Upper lobe of left lung (tissue), 6 donors: Measurements from ENCODE around the gene CYSTM1. TPM values are rescaled to one million over a fixed set of nuclear protein-coding genes. Genes with fewer than 3 reads are reported as not detected.
A peak's percentile ranks its signal among the peaks of the same experiment; 100 is the strongest.
"Not testable (repeated sequence)": the region's sequence is repeated elsewhere in the genome, so short reads cannot be mapped to it uniquely, and the experiment has no call there.

Source experiments
- ATAC-seq, 2 donors: fragments of 200-7000 bp; cut with Tn5 transposase; one replicate each; pipeline ENCODE4 v1.9.1; 2022; ENCODE audit warnings: mild to moderate bottlenecking in 2 of 2, moderate library complexity in 2 of 2; ENCODE audit not compliant: low FRiP score in 2 of 2
- DNase-seq, 2 donors: peaks; one replicate each; pipeline ENCODE4 v3.0.0-alpha.2; 2019 to 2020
- H3K27ac ChIP-seq, 4 donors: fragments of 200-600 bp; sonication (generic); one replicate each; pipeline ENCODE4 v1.5.1; 2016 to 2019
- H3K27me3 ChIP-seq, 4 donors: fragments of 200-600 bp; sonication (generic); one replicate each; pipeline ENCODE4 v1.5.1; 2017 to 2019
- H3K36me3 ChIP-seq, 4 donors: fragments of 200-600 bp; sonication (generic); one replicate each; pipeline ENCODE4 v1.5.1; 2016 to 2019
- H3K4me1 ChIP-seq, 4 donors: fragments of 200-600 bp; sonication (generic); one replicate each; pipeline ENCODE4 v1.5.1; 2018 to 2019
- H3K4me3 ChIP-seq, 4 donors: fragments of 200-600 bp; sonication (generic); one replicate each; pipeline ENCODE4 v1.5.1; 2017 to 2019; ENCODE audit warnings: mild to moderate bottlenecking in 2 of 4, moderate library complexity in 1 of 4
- H3K9me3 ChIP-seq, 4 donors: fragments of 200-600 bp; sonication (generic); one replicate each; pipeline ENCODE4 v1.5.1; 2018 to 2019
- EP300 ChIP-seq, 4 donors: sonication (generic); formaldehyde crosslinking; IDR thresholded peaks; one replicate each; pipeline ENCODE4 v1.5.1; 2017; ENCODE audit warnings: antibody characterized with exemption in 4 of 4, control low read depth in 2 of 4
- POLR2A ChIP-seq, 4 donors: fragments of 450-650 bp; IDR thresholded peaks; one replicate each; pipeline ENCODE4 v1.5.1; 2016 to 2017; ENCODE audit warnings: antibody characterized with exemption in 4 of 4, mild to moderate bottlenecking in 2 of 4
- POLR2AphosphoS5 ChIP-seq, 2 donors: sonication (generic); formaldehyde crosslinking; IDR thresholded peaks; one replicate each; pipeline ENCODE4 v1.5.1; 2017; ENCODE audit warnings: antibody characterized with exemption in 2 of 2
- WGBS, 2 donors: methylation state at CpG; one replicate each; pipeline ENCODE4 v1.1.5; 2017 to 2018; 5-methylcytosine and 5-hydroxymethylcytosine counted together
- total RNA-seq, 6 donors: library from RNA; depleted of rRNA in 4 of 6; stranded (reverse); fragments of >200 nt in 4 of 6; gene quantifications; one replicate each; pipeline versions ENCODE4 v1.1.0 to v1.2.1, GENCODE V29; 2016 to 2021
- TF ChIP-seq, protein P1 (sequence below), 6 experiments: fragments of 450-650 bp in 4 of 6; fragments of 200-600 bp in 2 of 6; sonication (generic) in 2 of 6; IDR thresholded peaks; one replicate each; pipeline ENCODE4 v1.5.1; 2016 to 2019; ENCODE audit warnings: antibody characterized with exemption in 6 of 6
- donor health status: DM: no; HTN: no; CAD: no; lungs with moderate emphysema.
- donor health status: DM: no; HTN: yes; CAD: no; lungs with severe emphysema.

Gene CYSTM1
- total RNA-seq, 6 donors from 2014 or later: 24.1 to 139 (median 91.9) TPM

DNA sequence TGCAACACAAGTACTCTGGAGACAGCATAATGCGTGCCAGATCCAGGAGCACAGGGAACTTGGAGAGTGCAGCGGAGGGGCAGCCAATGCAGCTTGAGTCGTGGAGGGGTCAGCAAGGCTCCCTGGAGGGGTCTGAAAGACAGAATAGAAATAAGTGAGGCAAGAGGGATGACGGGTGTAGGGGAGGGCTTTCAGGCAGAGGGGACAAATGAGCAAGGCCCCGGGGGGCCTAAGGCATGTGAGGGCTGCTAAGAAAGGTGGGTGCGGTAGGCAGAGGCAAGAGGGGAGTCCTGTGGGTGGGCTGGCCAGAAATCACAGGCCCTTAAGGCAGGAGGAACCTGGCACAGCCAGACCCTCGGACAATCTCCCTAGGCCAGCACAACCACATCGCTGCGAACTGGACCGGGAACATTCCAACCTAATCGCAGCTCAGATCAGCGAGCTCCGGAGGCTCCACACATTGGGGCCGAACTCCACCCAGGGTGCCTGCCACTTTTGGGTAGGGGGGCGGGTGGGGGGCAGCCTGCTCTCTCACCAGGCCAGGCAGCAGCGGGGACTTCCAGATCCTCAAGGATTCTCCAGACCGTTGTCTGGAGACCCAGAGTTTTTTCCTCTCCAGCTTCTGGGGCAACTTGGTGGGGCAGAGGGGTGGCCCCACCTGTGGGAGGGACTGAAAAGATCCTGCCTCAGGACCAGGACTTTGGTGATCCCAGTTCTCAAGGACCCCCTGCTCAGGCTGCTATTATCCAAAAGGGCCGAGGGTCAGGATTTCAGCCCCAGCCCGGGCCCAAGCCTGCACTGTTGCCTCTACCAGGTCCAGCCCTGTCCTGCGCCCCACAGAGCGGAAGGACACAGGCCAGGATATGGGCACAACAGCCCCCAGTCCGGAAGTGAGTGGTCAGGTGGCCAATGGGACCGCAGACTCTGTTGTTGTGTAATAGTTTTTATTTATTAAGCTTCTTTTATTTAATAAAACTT lies 22.7 kb upstream of the CYSTM1 start:
- no peaks in the 10 kb centered on the region for H3K36me3 ChIP-seq
- no peak overlapping the region for H3K4me3 ChIP-seq
- 60 to 68% methylated on average over 19 to 23 of the region's 23 CpGs for WGBS, 2 donors
- H3K27ac ChIP-seq: peak overlapping the region; percentile 15 to 72 (median 46)
- no peaks in the 10 kb centered on the region for H3K27me3 ChIP-seq
- no peak for ATAC-seq
- no peak for DNase-seq
- peaks cover 28 to 62% (median 45%) of the 10 kb centered on the region in 4 donors for H3K4me1 ChIP-seq
- H3K9me3 ChIP-seq: no peaks in the 10 kb centered on the region
- TF ChIP-seq POLR2AphosphoS5 (IDR thresholded peaks at IDR 0.05): no peak
- TF ChIP-seq POLR2A (IDR thresholded peaks at IDR 0.05): no peak
- TF ChIP-seq, protein P1, sequence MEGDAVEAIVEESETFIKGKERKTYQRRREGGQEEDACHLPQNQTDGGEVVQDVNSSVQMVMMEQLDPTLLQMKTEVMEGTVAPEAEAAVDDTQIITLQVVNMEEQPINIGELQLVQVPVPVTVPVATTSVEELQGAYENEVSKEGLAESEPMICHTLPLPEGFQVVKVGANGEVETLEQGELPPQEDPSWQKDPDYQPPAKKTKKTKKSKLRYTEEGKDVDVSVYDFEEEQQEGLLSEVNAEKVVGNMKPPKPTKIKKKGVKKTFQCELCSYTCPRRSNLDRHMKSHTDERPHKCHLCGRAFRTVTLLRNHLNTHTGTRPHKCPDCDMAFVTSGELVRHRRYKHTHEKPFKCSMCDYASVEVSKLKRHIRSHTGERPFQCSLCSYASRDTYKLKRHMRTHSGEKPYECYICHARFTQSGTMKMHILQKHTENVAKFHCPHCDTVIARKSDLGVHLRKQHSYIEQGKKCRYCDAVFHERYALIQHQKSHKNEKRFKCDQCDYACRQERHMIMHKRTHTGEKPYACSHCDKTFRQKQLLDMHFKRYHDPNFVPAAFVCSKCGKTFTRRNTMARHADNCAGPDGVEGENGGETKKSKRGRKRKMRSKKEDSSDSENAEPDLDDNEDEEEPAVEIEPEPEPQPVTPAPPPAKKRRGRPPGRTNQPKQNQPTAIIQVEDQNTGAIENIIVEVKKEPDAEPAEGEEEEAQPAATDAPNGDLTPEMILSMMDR (IDR thresholded peaks at IDR 0.05): no peak
- TF ChIP-seq EP300 (IDR thresholded peaks at IDR 0.05): no peak

DNA sequence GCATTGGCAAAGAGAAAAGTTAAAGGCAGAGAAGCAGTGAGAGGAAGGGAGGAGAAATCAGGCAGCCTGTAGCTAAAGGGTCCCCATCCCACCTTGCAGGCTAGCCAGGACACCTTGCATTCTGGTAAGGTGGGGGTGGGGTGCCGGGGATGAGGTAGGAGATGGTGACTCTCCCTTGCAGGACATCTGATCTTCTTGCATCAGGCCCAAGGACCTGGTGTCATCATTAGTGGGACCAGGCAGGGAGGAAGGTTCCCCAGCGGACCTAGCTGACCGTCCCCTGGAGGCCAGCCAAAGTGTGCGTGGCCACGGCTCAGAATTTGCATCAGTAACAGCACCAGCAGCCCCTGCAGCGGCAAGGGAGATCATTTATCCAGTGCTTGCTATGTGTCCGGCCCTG lies 21.7 kb upstream of the CYSTM1 start:
- 53 to 64% methylated on average over 6 to 7 of the region's 7 CpGs for WGBS, 2 donors
- no peak overlapping the region for H3K4me3 ChIP-seq
- DNase-seq: no peak
- ATAC-seq: no peak
- no peaks in the 10 kb centered on the region for H3K9me3 ChIP-seq
- H3K27ac ChIP-seq: peak overlapping the region in 2 of 4 donors; percentile 9 to 72
- H3K36me3 ChIP-seq: no peaks in the 10 kb centered on the region
- peaks cover 31 to 67% (median 47%) of the 10 kb centered on the region in 4 donors for H3K4me1 ChIP-seq
- H3K27me3 ChIP-seq: no peaks in the 10 kb centered on the region
- TF ChIP-seq POLR2A (IDR thresholded peaks at IDR 0.05): no peak
- TF ChIP-seq, protein P1 (IDR thresholded peaks at IDR 0.05): no peak
- TF ChIP-seq EP300 (IDR thresholded peaks at IDR 0.05): no peak
- no peak for TF ChIP-seq POLR2AphosphoS5 (IDR thresholded peaks at IDR 0.05)

- H3K27ac ChIP-seq: peak overlapping the region in 2 of 4 donors; percentile 22 to 72
Observed at GRCh38 chr5:140153905-140154304, 21.1 kb upstream of the CYSTM1 start.

GRCh38 chr5:140154710-140155381 lies 20.1 kb upstream of the CYSTM1 start:
- peak overlapping the region in 2 of 4 donors; percentile 3 to 72 for H3K27ac ChIP-seq
- not testable (repeated sequence) for H3K4me3 ChIP-seq

More at GRCh38 chr5:140153905-140154304, 21.1 kb upstream of the CYSTM1 start:
- Histone ChIP-seq H3K4me3 (no peak overlapping the region), H3K27me3 (no peaks in the 10 kb centered on the region), H3K36me3 (no peaks in the 10 kb centered on the region), H3K4me1 (peaks cover 31 to 67% (median 47%) of the 10 kb centered on the region in 4 donors), H3K9me3 (no peaks in the 10 kb centered on the region)
- DNase-seq (no peak), ATAC-seq (no peak)
- WGBS, 2 donors: 79 to 83% methylated on average over 8 of the region's 8 CpGs
- no peak for TF ChIP-seq POLR2A (IDR thresholded peaks at IDR 0.05)
- no peak for TF ChIP-seq EP300 (IDR thresholded peaks at IDR 0.05)
- TF ChIP-seq, protein P1 (IDR thresholded peaks at IDR 0.05): no peak
- no peak for TF ChIP-seq POLR2AphosphoS5 (IDR thresholded peaks at IDR 0.05)

More at GRCh38 chr5:140154710-140155381, 20.1 kb upstream of the CYSTM1 start:
- not testable (repeated sequence) for DNase-seq, H3K36me3 ChIP-seq, ATAC-seq, H3K27me3 ChIP-seq, H3K9me3 ChIP-seq
- H3K4me1 ChIP-seq: peaks cover 31 to 67% (median 47%) of the 10 kb centered on the region in 4 donors
- WGBS, 2 donors: 72 to 84% methylated on average over 20 to 21 of the region's 21 CpGs
